HCT116 (cell line): ENCODE measurements around the gene TAF11. TPM values are rescaled to one million over a fixed set of nuclear protein-coding genes. Genes with fewer than 3 reads are reported as not detected.

ENCODE experiments used
- ATAC-seq: fragments of 200-7000 bp; cut with Tn5 transposase; 2 replicates; pipeline ENCODE4 v1.9.1; 2020; ENCODE audit warnings: mild to moderate bottlenecking, moderate library complexity
- BruUV-seq: library from RNA; stranded (reverse); fragments of 400-500 nt; replicated peaks from 2 replicates; lab custom pipeline; 2021; lab: Mats Ljungman, UMichigan
- CTCF ChIA-PET: fragments of 300-600 bp; sonication (Branson Sonifier 250); formaldehyde crosslinking; loops from one replicate; lab custom pipeline; 2021; ENCODE audit warnings: antibody characterized with exemption; lab: Charles Lee
- POLR2A ChIA-PET: fragments of 300-600, 350-600 bp; sonication (Branson Sonifier 250); formaldehyde crosslinking; loops from one replicate; lab custom pipeline; 2021; ENCODE audit warnings: antibody characterized with exemption; lab: Charles Lee
- RAD21 ChIA-PET, 2 experiments: fragments of 300-600 bp; sonication (Branson Sonifier 250); formaldehyde crosslinking; loops; one replicate each; lab custom pipeline; 2023; ENCODE audit warnings: low total read pairs in 2 of 2; ENCODE audit not compliant: uncharacterized antibody in 2 of 2, unreplicated experiment in 2 of 2, low non-redundant PET in 1 of 2; lab: Charles Lee
- DNase-seq: peaks from one replicate; pipeline ENCODE4 v3.0.0-alpha.2; 2010; ENCODE audit warnings: low read depth, low spot score
- H2AFZ ChIP-seq: fragments of 200-600 bp; shearing (Covaris generic), sonication (generic); 2 replicates; pipeline ENCODE4 v1.6.1; 2017; ENCODE audit warnings: low read depth, mixed run types, mixed read lengths, antibody characterized with exemption, low read length; ENCODE audit not compliant: poor library complexity, severe bottlenecking
- H3K27ac ChIP-seq: 2 replicates; pipeline ENCODE4 v1.5.1; 2012; ENCODE audit warnings: low read depth, low read length
- H3K27me3 ChIP-seq: fragments of 200-600 bp; sonication (generic); 2 replicates; pipeline ENCODE4 v1.6.1; 2016; ENCODE audit warnings: mixed run types, low read length, mixed read lengths; ENCODE audit not compliant: insufficient read depth
- H3K36me3 ChIP-seq, 2 experiments: fragments of 200-500 bp in 1 of 2; fragments of 200-600 bp in 1 of 2; sonication (Bioruptor generic) in 1 of 2; sonication (generic) in 1 of 2; 2 replicates each; pipeline versions ENCODE4 v1.5.1 to v1.6.1; 2014 to 2016; ENCODE audit warnings: low read length in 2 of 2, inconsistent platforms in 1 of 2, mixed read lengths in 1 of 2, mixed run types in 1 of 2; ENCODE audit not compliant: insufficient read depth in 2 of 2, control insufficient read depth in 1 of 2
- H3K4me1 ChIP-seq, 2 experiments: fragments of 200-600 bp in 1 of 2; sonication (generic) in 1 of 2; 2 replicates each; pipeline versions ENCODE4 v1.5.1 to v1.6.1; 2012 to 2017; ENCODE audit warnings: low read length in 2 of 2, inconsistent platforms in 1 of 2, mild to moderate bottlenecking in 1 of 2, mixed read lengths in 1 of 2, mixed run types in 1 of 2, moderate library complexity in 1 of 2; ENCODE audit not compliant: insufficient read depth in 2 of 2, control insufficient read depth in 1 of 2
- H3K4me2 ChIP-seq: fragments of 200-600 bp; sonication (generic); 2 replicates; pipeline ENCODE4 v1.6.1; 2017; ENCODE audit warnings: mixed run types, low read length, mixed read lengths
- H3K4me3 ChIP-seq, 2 experiments: fragments of 200-600 bp in 1 of 2; sonication (generic) in 1 of 2; replicated peaks in 1 of 2; 2 replicates each; pipeline ENCODE4 v1.5.1; 2011 to 2016; ENCODE audit warnings: low read length in 2 of 2, control low read depth in 1 of 2, low read depth in 1 of 2, mild to moderate bottlenecking in 1 of 2, mixed read lengths in 1 of 2, mixed run types in 1 of 2
- H3K79me2 ChIP-seq: fragments of 200-600 bp; sonication (generic); 2 replicates; pipeline ENCODE4 v1.6.1; 2017; ENCODE audit warnings: mild to moderate bottlenecking, mixed run types, low read length, moderate library complexity, mixed read lengths; ENCODE audit not compliant: insufficient read depth
- H3K9ac ChIP-seq: fragments of 200-600 bp; sonication (generic); 2 replicates; pipeline ENCODE4 v1.6.1; 2016; ENCODE audit warnings: low read length, mixed read lengths
- H3K9me2 ChIP-seq: fragments of 200-600 bp; sonication (generic), shearing (Covaris generic); 2 replicates; pipeline ENCODE4 v1.6.1; 2017; ENCODE audit warnings: mixed run types, mild to moderate bottlenecking, moderate library complexity; ENCODE audit not compliant: insufficient read depth
- H3K9me3 ChIP-seq, 2 experiments: fragments of 200-500 bp in 1 of 2; fragments of 200-600 bp in 1 of 2; sonication (Bioruptor generic) in 1 of 2; sonication (generic) in 1 of 2; 2 replicates each; pipeline ENCODE4 v1.6.1; 2014 to 2017; ENCODE audit warnings: low read length in 2 of 2, mixed read lengths in 2 of 2, inconsistent platforms in 1 of 2, low read depth in 1 of 2, mild to moderate bottlenecking in 1 of 2, mixed run types in 1 of 2, moderate library complexity in 1 of 2; ENCODE audit not compliant: control insufficient read depth in 1 of 2, insufficient read depth in 1 of 2
- H4K20me1 ChIP-seq: fragments of 200-600 bp; sonication (generic), shearing (Covaris generic); 2 replicates; pipeline ENCODE4 v1.6.1; 2017; ENCODE audit warnings: mixed run types, mild to moderate bottlenecking, moderate library complexity; ENCODE audit not compliant: insufficient read depth
- ATF3 ChIP-seq: IDR thresholded peaks from 2 replicates; pipeline ENCODE4 v1.6.1; 2012
- POLR2A ChIP-seq: IDR thresholded peaks from 2 replicates; pipeline ENCODE4 v1.7.0; 2011; ENCODE audit warnings: borderline replicate concordance; ENCODE audit not compliant: insufficient read depth, insufficient read length; ENCODE audit errors: extremely low read depth
- SRF ChIP-seq: IDR thresholded peaks from 2 replicates; pipeline ENCODE4 v1.6.1; 2012; ENCODE audit warnings: low read depth
- YY1 ChIP-seq: IDR thresholded peaks from 2 replicates; pipeline ENCODE4 v1.6.1; 2011; ENCODE audit warnings: low read length, low read depth, moderate library complexity, mild to moderate bottlenecking; ENCODE audit not compliant: insufficient replicate concordance; ENCODE audit errors: extremely low read depth
- ZNF274 ChIP-seq: fragments of 200-500 bp; sonication (Bioruptor generic); IDR thresholded peaks from 2 replicates; pipeline ENCODE4 v1.6.1; 2014; ENCODE audit warnings: mild to moderate bottlenecking, low read depth, low read length, inconsistent platforms
- intact Hi-C: fragments of 100-400 bp; cut with micrococcal nuclease; formaldehyde crosslinking; loops from 2 replicates; pipeline ENCODE4 v1.10.0; 2022
- total RNA-seq: library from RNA; stranded (reverse); gene quantifications from one replicate; pipeline ENCODE4 v1.2.1, GENCODE V29; 2021; ENCODE audit not compliant: unreplicated experiment
- TF ChIP-seq, protein P1 (sequence below), 3 experiments: fragments of 200-600 bp in 1 of 3; sonication (generic) in 1 of 3; IDR thresholded peaks in 2 of 3; conservative IDR thresholded peaks in 1 of 3; 2 replicates each; pipeline ENCODE4 v1.5.1; 2012 to 2017; ENCODE audit warnings: low read depth in 2 of 3, low read length in 2 of 3, antibody characterized with exemption in 1 of 3, borderline replicate concordance in 1 of 3, control low read depth in 1 of 3, mild to moderate bottlenecking in 1 of 3, mixed read lengths in 1 of 3, mixed run types in 1 of 3, moderate library complexity in 1 of 3; ENCODE audit not compliant: insufficient read depth in 1 of 3
- TF ChIP-seq, protein P2 (sequence below): IDR thresholded peaks from 2 replicates; pipeline ENCODE4 v1.6.1; 2011; ENCODE audit warnings: mild to moderate bottlenecking, low read length, moderate library complexity; ENCODE audit not compliant: insufficient replicate concordance; ENCODE audit errors: extremely low read depth

The TAF11 gene
- total RNA-seq, 1 experiment from 2014 or later = 23.7 TPM

DNA sequence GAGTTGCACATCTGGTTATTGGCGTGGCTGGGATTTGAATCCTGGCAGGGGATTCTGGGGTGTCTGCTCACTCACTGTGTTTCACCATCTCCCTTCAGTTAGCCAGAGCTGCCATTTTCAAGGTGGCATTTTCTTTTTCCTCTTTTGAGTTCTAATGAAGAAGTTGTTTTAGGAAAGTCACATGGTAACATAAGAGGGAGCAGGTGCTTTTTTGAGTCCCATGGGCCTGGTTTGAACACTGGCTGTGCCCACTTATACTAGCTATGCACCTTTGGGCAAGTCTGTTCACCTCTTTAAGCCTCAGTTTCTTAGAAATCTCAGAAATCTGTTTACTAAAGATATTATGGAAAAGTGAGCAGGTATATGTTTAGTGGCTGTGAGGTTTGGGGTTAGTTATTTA, 40.9 kb upstream of the TAF11 start:
- ChIA-PET POLR2A (no interaction called here), RAD21 (no interaction called here), CTCF (no interaction called here)
- Histone ChIP-seq H3K4me3 (no peak overlapping the region), H3K79me2 (peaks cover 7% of the 10 kb centered on the region), H3K4me1 (peaks cover 0 to 10% of the 10 kb centered on the region in 2 experiments; a peak in 2 of 4 replicates), H2AFZ (no peak overlapping the region), H3K27ac (no peak overlapping the region), H3K9me2 (no peaks in the 10 kb centered on the region), H3K36me3 (no peaks in the 10 kb centered on the region), H3K4me2 (no peak overlapping the region), H3K27me3 (no peaks in the 10 kb centered on the region), H3K9ac (no peak overlapping the region), H3K9me3 (no peaks in the 10 kb centered on the region)
- DNase-seq = no peak
- no TSS peak for BruUV-seq
- intact Hi-C loops = no loop called here
- TF ChIP-seq, protein P1, sequence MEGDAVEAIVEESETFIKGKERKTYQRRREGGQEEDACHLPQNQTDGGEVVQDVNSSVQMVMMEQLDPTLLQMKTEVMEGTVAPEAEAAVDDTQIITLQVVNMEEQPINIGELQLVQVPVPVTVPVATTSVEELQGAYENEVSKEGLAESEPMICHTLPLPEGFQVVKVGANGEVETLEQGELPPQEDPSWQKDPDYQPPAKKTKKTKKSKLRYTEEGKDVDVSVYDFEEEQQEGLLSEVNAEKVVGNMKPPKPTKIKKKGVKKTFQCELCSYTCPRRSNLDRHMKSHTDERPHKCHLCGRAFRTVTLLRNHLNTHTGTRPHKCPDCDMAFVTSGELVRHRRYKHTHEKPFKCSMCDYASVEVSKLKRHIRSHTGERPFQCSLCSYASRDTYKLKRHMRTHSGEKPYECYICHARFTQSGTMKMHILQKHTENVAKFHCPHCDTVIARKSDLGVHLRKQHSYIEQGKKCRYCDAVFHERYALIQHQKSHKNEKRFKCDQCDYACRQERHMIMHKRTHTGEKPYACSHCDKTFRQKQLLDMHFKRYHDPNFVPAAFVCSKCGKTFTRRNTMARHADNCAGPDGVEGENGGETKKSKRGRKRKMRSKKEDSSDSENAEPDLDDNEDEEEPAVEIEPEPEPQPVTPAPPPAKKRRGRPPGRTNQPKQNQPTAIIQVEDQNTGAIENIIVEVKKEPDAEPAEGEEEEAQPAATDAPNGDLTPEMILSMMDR (IDR thresholded peaks at IDR 0.05 in 2 of 3, conservative IDR thresholded peaks at IDR 0.05 in 1 of 3; ENCODE audit: borderline replicate concordance in 1 of 3, insufficient read depth in 1 of 3, low read depth in 2 of 3, low read length in 2 of 3) = no peak
- no peak for TF ChIP-seq ZNF274
- no peak for TF ChIP-seq POLR2A
- no peak for TF ChIP-seq SRF
- no peak for TF ChIP-seq YY1
- no peak for TF ChIP-seq ATF3
- TF ChIP-seq, protein P2, sequence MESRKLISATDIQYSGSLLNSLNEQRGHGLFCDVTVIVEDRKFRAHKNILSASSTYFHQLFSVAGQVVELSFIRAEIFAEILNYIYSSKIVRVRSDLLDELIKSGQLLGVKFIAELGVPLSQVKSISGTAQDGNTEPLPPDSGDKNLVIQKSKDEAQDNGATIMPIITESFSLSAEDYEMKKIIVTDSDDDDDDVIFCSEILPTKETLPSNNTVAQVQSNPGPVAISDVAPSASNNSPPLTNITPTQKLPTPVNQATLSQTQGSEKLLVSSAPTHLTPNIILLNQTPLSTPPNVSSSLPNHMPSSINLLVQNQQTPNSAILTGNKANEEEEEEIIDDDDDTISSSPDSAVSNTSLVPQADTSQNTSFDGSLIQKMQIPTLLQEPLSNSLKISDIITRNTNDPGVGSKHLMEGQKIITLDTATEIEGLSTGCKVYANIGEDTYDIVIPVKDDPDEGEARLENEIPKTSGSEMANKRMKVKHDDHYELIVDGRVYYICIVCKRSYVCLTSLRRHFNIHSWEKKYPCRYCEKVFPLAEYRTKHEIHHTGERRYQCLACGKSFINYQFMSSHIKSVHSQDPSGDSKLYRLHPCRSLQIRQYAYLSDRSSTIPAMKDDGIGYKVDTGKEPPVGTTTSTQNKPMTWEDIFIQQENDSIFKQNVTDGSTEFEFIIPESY = no peak
- TF ChIP-seq, all 23 proteins: peak for 0
- H4K20me1 ChIP-seq = no peaks in the 10 kb centered on the region
- no peak for ATAC-seq
